PC-3 (cell line): ENCODE data around the gene RUFY4.

Experiments
- CTCF ChIP-seq: fragments of 300-600 bp; sonication (generic); conservative IDR thresholded peaks from 2 replicates; pipeline ENCODE4 v1.5.1; 2017; ENCODE audit warnings: antibody characterized with exemption, low read depth, mild to moderate bottlenecking, low read length
- EZH2 ChIP-seq: fragments of 300-600 bp; sonication (generic); IDR thresholded peaks from one replicate; pipeline ENCODE4 v1.6.1; 2017; ENCODE audit warnings: antibody characterized with exemption, mild to moderate bottlenecking, low read length; ENCODE audit not compliant: unreplicated experiment

GRCh38 chr2:218073185-218073584 is 4.1 kb downstream of the RUFY4 start:
- TF ChIP-seq EZH2 = no peak
- no peak for TF ChIP-seq CTCF
